Measurements from ENCODE around the gene STIP1. TPM values are rescaled to one million over a fixed set of nuclear protein-coding genes. Genes with fewer than 3 reads are reported as not detected.

Gene STIP1
- total RNA-seq, 1 experiment from 2014 or later, result 336 TPM

DNA sequence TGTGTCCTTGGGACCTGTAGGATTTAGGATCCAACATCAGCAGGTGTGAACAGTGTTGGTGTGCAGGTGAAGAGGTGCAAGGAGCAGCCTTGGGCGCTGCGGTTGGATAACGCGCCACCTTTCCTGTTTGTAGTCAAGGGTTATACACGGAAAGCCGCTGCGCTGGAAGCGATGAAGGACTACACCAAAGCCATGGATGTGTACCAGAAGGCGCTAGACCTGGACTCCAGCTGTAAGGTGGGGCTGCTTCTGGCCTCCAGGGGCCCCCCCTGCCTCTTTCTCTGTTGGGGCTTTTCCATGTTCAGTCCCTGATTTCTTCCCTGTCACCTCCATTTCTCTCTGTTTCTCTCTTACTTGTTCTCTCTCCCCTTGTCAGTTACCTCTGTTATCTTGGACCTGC is 17.0 kb downstream of the STIP1 start:
- BruUV-seq (replicated peaks), result no TSS peak
- Histone ChIP-seq H3K9me3 (ENCODE audit: control insufficient read depth in 1 of 2, insufficient read depth in 1 of 2, low read depth in 1 of 2, low read length in 2 of 2) (no peaks in the 10 kb centered on the region), H3K4me1 (ENCODE audit: control insufficient read depth in 1 of 2, insufficient read depth in 2 of 2, low read length in 2 of 2) (peaks cover 0 to 8% of the 10 kb centered on the region in 2 experiments; a peak in 1 of 4 replicates), H3K4me3 (replicated peaks in 1 of 2; ENCODE audit: low read depth in 1 of 2, low read length in 2 of 2) (no peak overlapping the region), H3K36me3 (ENCODE audit: control insufficient read depth in 1 of 2, insufficient read depth in 2 of 2, low read length in 2 of 2) (peaks cover 53 to 63% of the 10 kb centered on the region in 2 experiments), H3K4me2 (ENCODE audit: low read length) (no peak overlapping the region), H3K27ac (ENCODE audit: low read depth, low read length) (no peak overlapping the region), H4K20me1 (ENCODE audit: insufficient read depth) (no peaks in the 10 kb centered on the region), H3K79me2 (ENCODE audit: insufficient read depth, low read length) (peaks cover 44% of the 10 kb centered on the region; the same call in 1 of the 2 replicates), H3K27me3 (ENCODE audit: insufficient read depth, low read length) (no peaks in the 10 kb centered on the region), H3K9me2 (ENCODE audit: insufficient read depth) (no peaks in the 10 kb centered on the region), H2AFZ (ENCODE audit: low read depth, low read length, poor library complexity, severe bottlenecking) (no peak overlapping the region), H3K9ac (ENCODE audit: low read length) (no peak overlapping the region)
- ATAC-seq (no peak), DNase-seq (ENCODE audit: low read depth, low spot score) (no peak)
- ChIA-PET POLR2A (no interaction called here), CTCF (interaction anchor here (4.6 kb wide), 1 partner anchor 100 kb away, joined by 80 read pairs; the partner anchor contains the start of genes CATSPERZ and ESRRA), RAD21 (ENCODE audit: low non-redundant PET in 1 of 2, low total read pairs in 2 of 2, uncharacterized antibody in 2 of 2, unreplicated experiment in 2 of 2) (no interaction called here)
- intact Hi-C loops (cut with micrococcal nuclease), result no loop called here
- TF ChIP-seq ELF1 (IDR thresholded peaks at IDR 0.05; ENCODE audit: borderline replicate concordance, low read depth) (no peak), EZH2 (IDR thresholded peaks at IDR 0.05) (no peak), YY1 (IDR thresholded peaks at IDR 0.05; ENCODE audit: extremely low read depth, insufficient replicate concordance, low read depth, low read length) (no peak)
- TF ChIP-seq, protein P1, sequence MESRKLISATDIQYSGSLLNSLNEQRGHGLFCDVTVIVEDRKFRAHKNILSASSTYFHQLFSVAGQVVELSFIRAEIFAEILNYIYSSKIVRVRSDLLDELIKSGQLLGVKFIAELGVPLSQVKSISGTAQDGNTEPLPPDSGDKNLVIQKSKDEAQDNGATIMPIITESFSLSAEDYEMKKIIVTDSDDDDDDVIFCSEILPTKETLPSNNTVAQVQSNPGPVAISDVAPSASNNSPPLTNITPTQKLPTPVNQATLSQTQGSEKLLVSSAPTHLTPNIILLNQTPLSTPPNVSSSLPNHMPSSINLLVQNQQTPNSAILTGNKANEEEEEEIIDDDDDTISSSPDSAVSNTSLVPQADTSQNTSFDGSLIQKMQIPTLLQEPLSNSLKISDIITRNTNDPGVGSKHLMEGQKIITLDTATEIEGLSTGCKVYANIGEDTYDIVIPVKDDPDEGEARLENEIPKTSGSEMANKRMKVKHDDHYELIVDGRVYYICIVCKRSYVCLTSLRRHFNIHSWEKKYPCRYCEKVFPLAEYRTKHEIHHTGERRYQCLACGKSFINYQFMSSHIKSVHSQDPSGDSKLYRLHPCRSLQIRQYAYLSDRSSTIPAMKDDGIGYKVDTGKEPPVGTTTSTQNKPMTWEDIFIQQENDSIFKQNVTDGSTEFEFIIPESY (IDR thresholded peaks at IDR 0.05; ENCODE audit: extremely low read depth, insufficient replicate concordance, low read length), result no peak

DNA sequence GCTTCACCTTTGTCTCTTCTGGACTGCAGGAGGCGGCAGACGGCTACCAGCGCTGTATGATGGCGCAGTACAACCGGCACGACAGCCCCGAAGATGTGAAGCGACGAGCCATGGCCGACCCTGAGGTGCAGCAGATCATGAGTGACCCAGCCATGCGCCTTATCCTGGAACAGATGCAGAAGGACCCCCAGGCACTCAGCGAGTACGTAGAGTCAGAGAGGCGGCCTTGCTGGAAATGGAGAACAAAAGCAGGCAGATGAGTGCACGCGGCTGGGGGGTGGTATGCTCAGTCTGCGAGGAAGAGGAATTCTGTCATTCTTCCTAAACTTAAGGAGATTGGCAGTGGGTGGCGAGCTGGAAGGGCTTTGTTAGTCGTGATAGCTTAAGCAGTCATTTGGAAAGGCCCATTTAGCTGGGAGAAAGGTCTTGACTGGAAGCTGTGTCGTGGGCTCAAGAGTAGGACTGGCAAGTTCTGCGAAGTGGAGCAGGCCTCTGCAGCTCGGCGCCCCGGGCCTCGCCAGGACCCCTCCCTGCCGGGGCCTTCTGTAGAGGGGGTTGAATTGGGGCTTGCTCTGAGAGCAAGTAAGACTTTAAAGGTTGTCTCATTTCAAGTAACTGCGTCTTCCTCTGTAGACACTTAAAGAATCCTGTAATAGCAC is 17.6 kb downstream of the STIP1 start:
- Histone ChIP-seq H4K20me1 (ENCODE audit: insufficient read depth) (no peaks in the 10 kb centered on the region), H3K27ac (ENCODE audit: low read depth, low read length) (no peak overlapping the region), H3K9me3 (ENCODE audit: control insufficient read depth in 1 of 2, insufficient read depth in 1 of 2, low read depth in 1 of 2, low read length in 2 of 2) (no peaks in the 10 kb centered on the region), H3K4me2 (ENCODE audit: low read length) (no peak overlapping the region), H3K4me3 (replicated peaks in 1 of 2; ENCODE audit: low read depth in 1 of 2, low read length in 2 of 2) (no peak overlapping the region), H3K9ac (ENCODE audit: low read length) (no peak overlapping the region), H3K79me2 (ENCODE audit: insufficient read depth, low read length) (peaks cover 38% of the 10 kb centered on the region; the same call in 1 of the 2 replicates), H2AFZ (ENCODE audit: low read depth, low read length, poor library complexity, severe bottlenecking) (no peak overlapping the region), H3K36me3 (ENCODE audit: control insufficient read depth in 1 of 2, insufficient read depth in 2 of 2, low read length in 2 of 2) (peaks cover 48 to 57% of the 10 kb centered on the region in 2 experiments), H3K27me3 (ENCODE audit: insufficient read depth, low read length) (no peaks in the 10 kb centered on the region), H3K9me2 (ENCODE audit: insufficient read depth) (no peaks in the 10 kb centered on the region), H3K4me1 (ENCODE audit: control insufficient read depth in 1 of 2, insufficient read depth in 2 of 2, low read length in 2 of 2) (peaks cover 0 to 8% of the 10 kb centered on the region in 2 experiments; a peak in 1 of 4 replicates)
- no peak for DNase-seq (ENCODE audit: low read depth, low spot score)
- CTCF ChIA-PET, result interaction anchor here (1.6 to 4.6 kb wide), 8 partner anchors 15 to 152 kb away, joined by 4 to 80 read pairs (median 9); partner anchors contain the start of genes CATSPERZ, ESRRA, FKBP2 and PRDX5
- POLR2A ChIA-PET, result interaction anchor here (1.3 to 2.2 kb wide), 4 partner anchors 18 to 101 kb away, joined by 3 to 10 read pairs (median 6); partner anchors contain the start of gene STIP1
- intact Hi-C loops (cut with micrococcal nuclease), result loop anchor here (1.0 to 2.0 kb wide), 3 partner anchors 67 to 152 kb away; no protein-coding TSS in a partner anchor
- no TSS peak for BruUV-seq (replicated peaks)
- ATAC-seq, result no peak
- no peak for TF ChIP-seq YY1 (IDR thresholded peaks at IDR 0.05; ENCODE audit: extremely low read depth, insufficient replicate concordance, low read depth, low read length)
- RAD21 ChIA-PET (ENCODE audit: low non-redundant PET in 1 of 2, low total read pairs in 2 of 2, uncharacterized antibody in 2 of 2, unreplicated experiment in 2 of 2), result interaction anchor here in 1 of 2 experiments (1.6 kb wide), 1 partner anchor 18 kb away, joined by 3 read pairs; the partner anchor contains the start of gene STIP1

All from HCT116 (cell line).